ENCODE data around the gene GNAQ. TPM values are rescaled to one million over a fixed set of nuclear protein-coding genes. Genes with fewer than 3 reads are reported as not detected.

GNAQ gene
- total and polyA plus RNA-seq, 2 of the 4 experiments (the other 2 are of a cell fraction): 23.1 to 50.7 TPM

DNA sequence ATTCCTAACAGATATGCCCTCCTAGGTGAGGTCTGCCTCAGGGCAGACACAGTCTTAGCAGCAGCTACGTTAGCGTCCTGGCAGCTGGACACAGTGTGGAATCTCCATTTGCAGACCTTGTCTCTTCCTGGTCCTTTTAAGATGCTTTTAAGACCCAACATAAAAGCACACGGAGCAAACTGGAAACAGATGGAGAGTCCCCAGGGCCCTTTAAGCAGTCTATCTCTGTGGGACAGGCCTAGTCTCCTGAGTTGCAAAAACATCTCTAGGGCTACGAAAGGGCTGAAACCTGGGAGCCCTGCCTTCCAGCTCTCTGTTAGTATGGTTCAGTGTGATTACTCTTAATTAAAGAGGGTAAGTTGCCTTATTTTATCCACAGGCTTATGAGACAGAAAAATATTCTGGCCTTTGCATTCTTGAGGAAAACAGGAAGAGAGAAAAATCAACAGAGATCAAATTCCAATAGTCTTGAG is 317.5 kb downstream of the GNAQ start:
- peak; percentile 55 for ATAC-seq (ENCODE audit: low read depth)
- Histone ChIP-seq H4K8ac (ENCODE audit: low read depth in 2 of 2, low read length in 2 of 2) (peak overlapping the region; percentile 83 to 96), H3K4me3 (ENCODE audit: insufficient read depth, low read depth, low read length) (no peak overlapping the region), H3K4me2 (ENCODE audit: low read depth, low read length) (peak overlapping the region; percentile 11), H3K27ac (ENCODE audit: insufficient read depth, low read length) (peak overlapping the region; percentile 99), H3K79me1 (ENCODE audit: low read depth in 1 of 2, low read length in 2 of 2) (peaks cover 2 to 7% of the 10 kb centered on the region in 2 experiments; a peak in 1 of 4 replicates), H3K4ac (ENCODE audit: low read depth, low read length) (peak overlapping the region; percentile 97), H3K9ac (ENCODE audit: low read depth, low read length) (peak overlapping the region; percentile 43), H4K91ac (ENCODE audit: insufficient read depth, low read depth, low read length) (peak overlapping the region; percentile 97), H3K18ac (ENCODE audit: low read depth, low read length) (peak overlapping the region; percentile 97), H2AK5ac (ENCODE audit: low read depth, low read length) (peak overlapping the region; percentile 100), H2AK9ac (replicated peaks; ENCODE audit: low read depth, low read length, poor library complexity) (peak overlapping the region; percentile 77), H3K36me3 (ENCODE audit: control insufficient read depth, insufficient read depth, low read length) (no peaks in the 10 kb centered on the region), H2BK15ac (ENCODE audit: low read depth, low read length) (peak overlapping the region; percentile 97), H3K23ac (ENCODE audit: low read depth, low read length) (peak overlapping the region; percentile 92), H2BK120ac (ENCODE audit: low read depth, low read length) (peak overlapping the region; percentile 98), H3K56ac (ENCODE audit: extremely low read depth, insufficient read depth, low read length) (peak overlapping the region; percentile 89), H3K9me3 (ENCODE audit: control insufficient read depth, insufficient read depth, low read length) (peaks cover 2% of the 10 kb centered on the region; the same call in 1 of the 2 replicates), H3K4me1 (ENCODE audit: control insufficient read depth, insufficient read depth, low read length) (peaks cover 23% of the 10 kb centered on the region), H2BK20ac (ENCODE audit: low read depth, low read length) (peak overlapping the region; percentile 97), H3K27me3 (ENCODE audit: control insufficient read depth, insufficient read depth, low read length) (no peaks in the 10 kb centered on the region), H2BK5ac (ENCODE audit: low read depth, low read length, poor library complexity, severe bottlenecking) (peak overlapping the region; percentile 99), H3K14ac (replicated peaks; ENCODE audit: low read depth, low read length) (peak overlapping the region; percentile 96), H4K5ac (ENCODE audit: low read depth, low read length) (peak overlapping the region; percentile 98), H4K20me1 (ENCODE audit: insufficient read depth, low read length) (no peaks in the 10 kb centered on the region), H2AFZ (replicated peaks; ENCODE audit: low read length, poor library complexity) (peak overlapping the region; percentile 38), H3K9me1 (ENCODE audit: insufficient read depth, low read length) (peaks cover 13% of the 10 kb centered on the region)
- in situ Hi-C loops (cut with MboI; ENCODE audit: low sequenced_read_pairs) (no loop called here), dilution Hi-C loops (cut with HindIII; ENCODE audit: low sequenced_read_pairs, unreplicated experiment) (no loop called here), intact Hi-C loops (cut with micrococcal nuclease) (no loop called here)
- no peak for TF ChIP-seq FOS (IDR thresholded peaks at IDR 0.05; ENCODE audit: low read depth, low read length)
- TF ChIP-seq, protein P1, sequence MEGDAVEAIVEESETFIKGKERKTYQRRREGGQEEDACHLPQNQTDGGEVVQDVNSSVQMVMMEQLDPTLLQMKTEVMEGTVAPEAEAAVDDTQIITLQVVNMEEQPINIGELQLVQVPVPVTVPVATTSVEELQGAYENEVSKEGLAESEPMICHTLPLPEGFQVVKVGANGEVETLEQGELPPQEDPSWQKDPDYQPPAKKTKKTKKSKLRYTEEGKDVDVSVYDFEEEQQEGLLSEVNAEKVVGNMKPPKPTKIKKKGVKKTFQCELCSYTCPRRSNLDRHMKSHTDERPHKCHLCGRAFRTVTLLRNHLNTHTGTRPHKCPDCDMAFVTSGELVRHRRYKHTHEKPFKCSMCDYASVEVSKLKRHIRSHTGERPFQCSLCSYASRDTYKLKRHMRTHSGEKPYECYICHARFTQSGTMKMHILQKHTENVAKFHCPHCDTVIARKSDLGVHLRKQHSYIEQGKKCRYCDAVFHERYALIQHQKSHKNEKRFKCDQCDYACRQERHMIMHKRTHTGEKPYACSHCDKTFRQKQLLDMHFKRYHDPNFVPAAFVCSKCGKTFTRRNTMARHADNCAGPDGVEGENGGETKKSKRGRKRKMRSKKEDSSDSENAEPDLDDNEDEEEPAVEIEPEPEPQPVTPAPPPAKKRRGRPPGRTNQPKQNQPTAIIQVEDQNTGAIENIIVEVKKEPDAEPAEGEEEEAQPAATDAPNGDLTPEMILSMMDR (conservative IDR thresholded peaks at IDR 0.05; ENCODE audit: low read depth, low read length): no peak
- no peak for TF ChIP-seq MAZ (IDR thresholded peaks at IDR 0.05; ENCODE audit: borderline replicate concordance, low read depth, low read length)
- no peak for TF ChIP-seq CHD1 (IDR thresholded peaks at IDR 0.05; ENCODE audit: low read depth, low read length)
- TF ChIP-seq NFE2L2 (IDR thresholded peaks at IDR 0.05; ENCODE audit: low read depth, low read length): no peak
- TF ChIP-seq, protein P2, sequence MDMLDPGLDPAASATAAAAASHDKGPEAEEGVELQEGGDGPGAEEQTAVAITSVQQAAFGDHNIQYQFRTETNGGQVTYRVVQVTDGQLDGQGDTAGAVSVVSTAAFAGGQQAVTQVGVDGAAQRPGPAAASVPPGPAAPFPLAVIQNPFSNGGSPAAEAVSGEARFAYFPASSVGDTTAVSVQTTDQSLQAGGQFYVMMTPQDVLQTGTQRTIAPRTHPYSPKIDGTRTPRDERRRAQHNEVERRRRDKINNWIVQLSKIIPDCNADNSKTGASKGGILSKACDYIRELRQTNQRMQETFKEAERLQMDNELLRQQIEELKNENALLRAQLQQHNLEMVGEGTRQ (IDR thresholded peaks at IDR 0.05; ENCODE audit: low read depth, low read length): no peak
- no peak for TF ChIP-seq POLR2A (IDR thresholded peaks at IDR 0.05; ENCODE audit: low read depth, low read length)
- no peak for TF ChIP-seq MAFK (IDR thresholded peaks at IDR 0.05; ENCODE audit: low read depth, low read length)
- no peak for TF ChIP-seq SMC3 (IDR thresholded peaks at IDR 0.05; ENCODE audit: low read depth, low read length)
- no peak for TF ChIP-seq MXI1 (IDR thresholded peaks at IDR 0.05; ENCODE audit: borderline replicate concordance, low read depth, low read length)
- TF ChIP-seq BHLHE40 (IDR thresholded peaks at IDR 0.05; ENCODE audit: low read depth, low read length): no peak
- TF ChIP-seq RFX5 (IDR thresholded peaks at IDR 0.05; ENCODE audit: low read depth, low read length): no peak
- no peak for TF ChIP-seq CEBPB (IDR thresholded peaks at IDR 0.05; ENCODE audit: low read depth, low read length)
- TF ChIP-seq, protein P3, sequence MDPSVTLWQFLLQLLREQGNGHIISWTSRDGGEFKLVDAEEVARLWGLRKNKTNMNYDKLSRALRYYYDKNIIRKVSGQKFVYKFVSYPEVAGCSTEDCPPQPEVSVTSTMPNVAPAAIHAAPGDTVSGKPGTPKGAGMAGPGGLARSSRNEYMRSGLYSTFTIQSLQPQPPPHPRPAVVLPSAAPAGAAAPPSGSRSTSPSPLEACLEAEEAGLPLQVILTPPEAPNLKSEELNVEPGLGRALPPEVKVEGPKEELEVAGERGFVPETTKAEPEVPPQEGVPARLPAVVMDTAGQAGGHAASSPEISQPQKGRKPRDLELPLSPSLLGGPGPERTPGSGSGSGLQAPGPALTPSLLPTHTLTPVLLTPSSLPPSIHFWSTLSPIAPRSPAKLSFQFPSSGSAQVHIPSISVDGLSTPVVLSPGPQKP (IDR thresholded peaks at IDR 0.05; ENCODE audit: borderline replicate concordance, low read depth, low read length): no peak
- no peak for TF ChIP-seq RCOR1 (IDR thresholded peaks at IDR 0.05; ENCODE audit: insufficient replicate concordance, low read length)
- no peak for TF ChIP-seq RAD21 (IDR thresholded peaks at IDR 0.05; ENCODE audit: low read length)
- DNase-seq: peak; percentile 38
- CTCF ChIA-PET: no interaction called here
- BruUV-seq (replicated peaks): no TSS peak
- POLR2A ChIA-PET (ENCODE audit: unreplicated experiment): no interaction called here
- WGBS, 2 experiments (ENCODE audit: extremely low coverage in 2 of 2, insufficient read length in 1 of 2): 80% methylated on average over 1 of the region's 4 CpGs; no CpG with 5 or more reads in 1 of the 2 experiments

All from IMR-90 (cell line).